HepG2 (cell line): ENCODE measurements around the gene CDC42EP4. TPM values are rescaled to one million over a fixed set of nuclear protein-coding genes. Genes with fewer than 3 reads are reported as not detected.

Source experiments
- ATAC-seq: fragments of 200-7000 bp; cut with Tn5 transposase; 3 replicates; pipeline ENCODE4 v1.9.1; 2020; ENCODE audit warnings: mild to moderate bottlenecking, moderate library complexity
- BruUV-seq: library from RNA; stranded (reverse); fragments of 400-500 nt; replicated peaks from 2 replicates; lab custom pipeline; 2021; lab: Mats Ljungman, UMichigan
- CTCF ChIA-PET: fragments of 300-600 bp; formaldehyde crosslinking; extraction: SDS; loops from one replicate; lab custom pipeline; 2021; ENCODE audit warnings: low total read pairs, inconsistent platforms, low intra/inter-chr PET ratio; lab: Yijun Ruan, JAX
- POLR2A ChIA-PET: fragments of 350-600 bp; sonication (Branson Sonifier 250); formaldehyde crosslinking; loops from one replicate; lab custom pipeline; 2020; ENCODE audit warnings: antibody characterized with exemption, inconsistent platforms; lab: Yijun Ruan, JAX
- DNase-seq: peaks from one replicate; pipeline ENCODE4 v3.0.0-alpha.2; 2015; ENCODE audit warnings: low spot score
- FAIRE-seq: peaks from 3 replicates; lab custom pipeline; 2011; peaks lifted over from hg19 to GRCh38; lab: Jason Lieb, UNC
- H2AFZ ChIP-seq: one replicate; pipeline ENCODE4 v1.6.1; 2011; ENCODE audit warnings: low read length, inconsistent platforms
- H3K27ac ChIP-seq: fragments of 300-600 bp; 3 replicates; pipeline ENCODE4 v1.8.0; 2011; ENCODE audit warnings: mixed run types, mild to moderate bottlenecking, mixed read lengths, low read length, inconsistent platforms; ENCODE audit not compliant: insufficient read depth; ENCODE audit errors: extremely low read length
- H3K27me3 ChIP-seq, 2 experiments: fragments of 200-600 bp in 1 of 2; 2 replicates in 1 of 2; 3 replicates in 1 of 2; pipeline versions ENCODE4 v1.6.0 to v1.8.0; 2011; ENCODE audit warnings: low read length in 2 of 2, mild to moderate bottlenecking in 2 of 2, moderate library complexity in 2 of 2, inconsistent platforms in 1 of 2; ENCODE audit not compliant: insufficient read depth in 2 of 2, control insufficient read depth in 1 of 2
- H3K36me3 ChIP-seq, 2 experiments: fragments of 200-600 bp in 1 of 2; replicated peaks in 1 of 2; 2 replicates in 1 of 2; 3 replicates in 1 of 2; pipeline versions ENCODE4 v1.5.1 to v1.8.0; 2011; ENCODE audit warnings: low read length in 2 of 2, inconsistent platforms in 1 of 2; ENCODE audit not compliant: insufficient read depth in 2 of 2, control insufficient read depth in 1 of 2
- H3K4me1 ChIP-seq: 2 replicates; pipeline ENCODE4 v1.5.1; 2012; ENCODE audit warnings: low read length, inconsistent platforms; ENCODE audit not compliant: insufficient read depth
- H3K4me2 ChIP-seq: 2 replicates; pipeline ENCODE4 v1.6.0; 2011; ENCODE audit warnings: low read depth, low read length, inconsistent platforms
- H3K4me3 ChIP-seq, 3 experiments: fragments of 200-600 bp in 1 of 3; sonication (generic), shearing (Covaris generic) in 1 of 3; replicated peaks in 1 of 3; 2 replicates each; pipeline ENCODE4 v1.5.1; 2011 to 2016; ENCODE audit warnings: low read length in 3 of 3, inconsistent platforms in 2 of 3, low read depth in 2 of 3, mild to moderate bottlenecking in 2 of 3, control low read depth in 1 of 3, mixed read lengths in 1 of 3; ENCODE audit not compliant: insufficient read depth in 1 of 3
- H3K79me2 ChIP-seq: one replicate; pipeline ENCODE4 v1.6.1; 2011; ENCODE audit warnings: low read length, inconsistent platforms; ENCODE audit not compliant: insufficient read depth
- H3K9ac ChIP-seq: 2 replicates; pipeline ENCODE4 v1.6.0; 2011; ENCODE audit warnings: mild to moderate bottlenecking, low read depth, low read length, inconsistent platforms; ENCODE audit not compliant: insufficient read depth
- H3K9me3 ChIP-seq: 2 replicates; pipeline ENCODE4 v1.5.1; 2012; ENCODE audit warnings: mild to moderate bottlenecking, low read length
- H4K20me1 ChIP-seq: 2 replicates; pipeline ENCODE4 v1.6.0; 2011; ENCODE audit warnings: inconsistent platforms, mild to moderate bottlenecking, low read length, moderate library complexity; ENCODE audit not compliant: insufficient read depth
- CAMTA2 ChIP-seq: sonication (generic); formaldehyde crosslinking; IDR thresholded peaks from 2 replicates; pipeline ENCODE4 v1.4.0; 2020; ENCODE audit warnings: mild to moderate bottlenecking, missing genetic modification reagents, borderline replicate concordance
- HHEX ChIP-seq: IDR thresholded peaks from 2 replicates; pipeline ENCODE4 v1.6.1; 2016; ENCODE audit warnings: control low read depth
- MYNN ChIP-seq: sonication (generic); formaldehyde crosslinking; IDR thresholded peaks from 2 replicates; pipeline ENCODE4 v1.4.0; 2020; ENCODE audit warnings: mild to moderate bottlenecking, low read depth, missing genetic modification reagents
- PHF20 ChIP-seq: sonication (generic); formaldehyde crosslinking; IDR thresholded peaks from 2 replicates; pipeline ENCODE4 v1.5.0; 2020; ENCODE audit warnings: mild to moderate bottlenecking, missing genetic modification reagents
- SKIL ChIP-seq: sonication (generic); formaldehyde crosslinking; IDR thresholded peaks from 2 replicates; pipeline ENCODE4 v1.8.0; 2022; ENCODE audit warnings: missing genetic modification reagents, mild to moderate bottlenecking, moderate library complexity, borderline replicate concordance
- THAP7 ChIP-seq: sonication (generic); formaldehyde crosslinking; IDR thresholded peaks from 2 replicates; pipeline ENCODE4 v1.8.1; 2023; ENCODE audit warnings: mild to moderate bottlenecking, missing genetic modification reagents
- THAP8 ChIP-seq: sonication (generic); formaldehyde crosslinking; IDR thresholded peaks from 2 replicates; pipeline ENCODE4 v1.5.1; 2020; ENCODE audit warnings: missing genetic modification reagents, mild to moderate bottlenecking, borderline replicate concordance
- ZNF574 ChIP-seq: sonication (generic); formaldehyde crosslinking; IDR thresholded peaks from 2 replicates; pipeline ENCODE4 v1.4.0; 2020; ENCODE audit warnings: missing genetic modification reagents
- ZNF597 ChIP-seq: sonication (generic); formaldehyde crosslinking; IDR thresholded peaks from 2 replicates; pipeline ENCODE4 v1.5.0; 2020; ENCODE audit warnings: missing genetic modification reagents
- ZNF605 ChIP-seq: sonication (generic); formaldehyde crosslinking; IDR thresholded peaks from 2 replicates; pipeline ENCODE4 v1.8.0; 2022; ENCODE audit warnings: mild to moderate bottlenecking, missing genetic modification reagents
- ZNF703 ChIP-seq: sonication (generic); formaldehyde crosslinking; IDR thresholded peaks from 2 replicates; pipeline ENCODE4 v1.5.1; 2020; ENCODE audit warnings: missing genetic modification reagents, mild to moderate bottlenecking, moderate library complexity, borderline replicate concordance
- ZNF780A ChIP-seq: sonication (generic); formaldehyde crosslinking; IDR thresholded peaks from 2 replicates; pipeline ENCODE4 v1.8.0; 2022; ENCODE audit warnings: mild to moderate bottlenecking, missing genetic modification reagents, moderate library complexity
- WGBS: methylation state at CpG from one replicate; pipeline ENCODE4 v1.1.6; 2017; ENCODE audit warnings: low lambda C conversion rate; 5-methylcytosine and 5-hydroxymethylcytosine counted together
- in situ Hi-C: cut with HindIII; loops from 2 replicates; pipeline ENCODE4 v1.10.0; 2017; ENCODE audit warnings: low pct_unique_long_range_greater_than_20kb; ENCODE audit not compliant: extremely low pct_ligation_motif_present
- intact Hi-C: fragments of 100-400 bp; cut with micrococcal nuclease; formaldehyde crosslinking; loops from one replicate; pipeline ENCODE4 v1.10.0; 2022; ENCODE audit not compliant: unreplicated experiment
- polyA plus RNA-seq, 8 experiments: library from polyadenylated mRNA; depleted of rRNA in 3 of 8; stranded (reverse) in 7 of 8; unstranded in 1 of 8; fragments of >200 nt; fragmentation: Illumina TruSeq in 4 of 8; extraction: Trizol in 4 of 8; gene quantifications; 2 replicates each; pipeline versions ENCODE4 v1.2.1 to v1.2.3, GENCODE V29; 2011 to 2016; ENCODE audit warnings: low read depth in 4 of 8, missing spikeins in 1 of 8, mixed read lengths in 1 of 8; ENCODE audit not compliant: insufficient read depth in 1 of 8
- total RNA-seq, 5 experiments: library from RNA; depleted of rRNA; stranded (reverse); fragments of >200 nt; fragmentation: Illumina TruSeq; extraction: Trizol; gene quantifications; 2 replicates each; pipeline ENCODE4 v1.2.3, GENCODE V29; 2016; ENCODE audit warnings: low read depth in 1 of 5

The CDC42EP4 gene
- total and polyA plus RNA-seq, 2 of the 13 experiments (the other 11 are each of a cell fraction or from before 2014, with no cell fraction given) = 19.0 to 54.0 TPM

- POLR2A ChIA-PET = interaction anchor here (0.6 kb wide), 1 partner anchor 15 kb away, joined by 3 read pairs; no protein-coding TSS in a partner anchor
- peaks cover 13 to 75% of the 10 kb centered on the region in 2 experiments for H3K27me3 ChIP-seq
- H3K36me3 ChIP-seq = no peaks in the 10 kb centered on the region
- no peak overlapping the region for H3K27ac ChIP-seq
- H2AFZ ChIP-seq = no peak overlapping the region
- CTCF ChIA-PET = no interaction called here
- no peak overlapping the region for H3K9ac ChIP-seq
- no TSS peak for BruUV-seq
- DNase-seq = no peak
- H3K4me3 ChIP-seq = no peak overlapping the region
- no peaks in the 10 kb centered on the region for H3K79me2 ChIP-seq
- H3K9me3 ChIP-seq = no peaks in the 10 kb centered on the region
- intact Hi-C loops = no loop called here
- in situ Hi-C loops = no loop called here
- ATAC-seq = no peak
- H3K4me2 ChIP-seq = no peak overlapping the region
- H4K20me1 ChIP-seq = no peaks in the 10 kb centered on the region
- WGBS = 78% methylated on average over 15 of the region's 22 CpGs
- TF ChIP-seq THAP7 (no peak), PHF20 (CRISPR knock-in tag) (no peak), ZNF703 (no peak), ZNF574 (no peak), MYNN (no peak), THAP8 (no peak), HHEX (no peak), ZNF605 (CRISPR knock-in tag) (no peak), CAMTA2 (CRISPR knock-in tag) (no peak), SKIL (CRISPR knock-in tag) (no peak), ZNF597 (CRISPR knock-in tag) (no peak), ZNF780A (CRISPR knock-in tag) (no peak)
- no peak for FAIRE-seq
- peaks cover 44% of the 10 kb centered on the region for H3K4me1 ChIP-seq
Observed at GRCh38 chr17:73338566-73339197, 26.9 kb upstream of the CDC42EP4 start.
